ENCODE data around the gene CCND2. TPM values are rescaled to one million over a fixed set of nuclear protein-coding genes. Genes with fewer than 3 reads are reported as not detected.

CCND2 gene
- 0.01 to 0.02 TPM in 2 of 5 replicates, not detected in the others for total RNA-seq (2022; extraction: Qiagen RNA extraction)

DNA sequence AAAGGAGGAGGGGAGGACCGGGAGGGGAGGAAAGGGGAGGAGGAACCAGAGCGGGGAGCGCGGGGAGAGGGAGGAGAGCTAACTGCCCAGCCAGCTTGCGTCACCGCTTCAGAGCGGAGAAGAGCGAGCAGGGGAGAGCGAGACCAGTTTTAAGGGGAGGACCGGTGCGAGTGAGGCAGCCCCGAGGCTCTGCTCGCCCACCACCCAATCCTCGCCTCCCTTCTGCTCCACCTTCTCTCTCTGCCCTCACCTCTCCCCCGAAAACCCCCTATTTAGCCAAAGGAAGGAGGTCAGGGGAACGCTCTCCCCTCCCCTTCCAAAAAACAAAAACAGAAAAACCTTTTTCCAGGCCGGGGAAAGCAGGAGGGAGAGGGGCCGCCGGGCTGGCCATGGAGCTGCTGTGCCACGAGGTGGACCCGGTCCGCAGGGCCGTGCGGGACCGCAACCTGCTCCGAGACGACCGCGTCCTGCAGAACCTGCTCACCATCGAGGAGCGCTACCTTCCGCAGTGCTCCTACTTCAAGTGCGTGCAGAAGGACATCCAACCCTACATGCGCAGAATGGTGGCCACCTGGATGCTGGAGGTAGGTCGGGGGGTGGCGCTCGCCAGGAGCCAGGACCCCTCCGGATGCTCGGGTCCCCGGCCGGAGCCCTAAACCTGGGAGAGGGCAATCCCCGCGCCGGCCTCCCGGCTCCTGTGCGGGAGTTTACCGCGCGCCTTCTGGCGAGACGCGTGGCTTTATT, at the start of gene CCND2:
Gene CCND2 (plus strand): TSS at position 111 of the 744 bp plus-strand sequence. CDS start 279 bp downstream, at position 390.

DNA sequence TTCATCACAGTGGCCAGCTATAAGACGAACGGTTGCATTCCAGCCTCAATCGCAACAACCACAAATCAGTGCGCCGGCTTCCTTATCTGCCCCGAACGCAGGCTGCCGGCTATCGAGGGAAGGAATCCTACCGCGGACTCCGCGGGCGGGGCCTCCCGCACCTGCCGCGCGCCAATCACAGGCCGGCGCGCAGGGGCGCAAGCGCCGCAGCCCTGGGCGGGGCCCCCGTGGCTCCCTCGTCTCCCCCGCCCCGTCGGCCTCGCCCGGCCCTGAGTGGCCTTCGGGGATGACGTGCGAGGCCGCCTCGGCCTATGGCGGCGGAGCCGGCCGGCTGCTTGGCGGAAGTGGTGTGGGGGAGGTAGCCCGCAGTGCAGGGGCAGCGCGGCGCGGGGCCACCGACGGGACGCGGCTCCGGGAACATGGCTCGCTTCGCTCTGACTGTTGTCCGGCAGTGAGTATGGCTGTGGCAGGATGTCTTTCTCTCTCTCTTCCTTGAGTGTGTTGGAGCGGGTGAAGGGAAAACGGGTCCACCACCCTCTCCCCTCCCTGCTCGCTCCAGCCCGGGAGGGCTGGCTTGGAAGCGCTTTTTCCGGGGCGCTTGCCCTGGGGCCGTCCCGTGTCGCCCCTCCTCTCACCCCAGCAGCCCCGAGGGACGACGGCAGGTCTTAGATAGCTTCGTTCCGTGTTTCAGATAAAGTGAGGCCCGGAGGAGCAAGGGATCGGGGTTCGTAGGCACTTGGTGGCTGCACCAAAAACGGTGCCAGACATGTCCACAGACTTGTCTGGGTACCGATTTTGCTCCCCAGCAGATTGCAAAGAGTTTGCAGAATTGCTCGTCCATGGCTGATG, 47.5 kb downstream of the CCND2 start, which contains the start of gene TIGAR:
Gene TIGAR (plus strand): TSS at position 361 of the 849 bp plus-strand sequence. CDS start 59 bp downstream, at position 420.

Other genes with a start within 250 kb of the CCND2 start
- 42.4 to 50.2 TPM (median 49.5 TPM) in 5 replicates for gene TIGAR, start 47.5 kb downstream of the CCND2 start, total RNA-seq (2022; extraction: Qiagen RNA extraction)
- gene FGF23, start 106.0 kb downstream of the CCND2 start, total RNA-seq (2022; extraction: Qiagen RNA extraction): not detected in 5 replicates
- gene FGF6, start 172.1 kb downstream of the CCND2 start, total RNA-seq (2022; extraction: Qiagen RNA extraction): not detected in 5 replicates

Data from A549 treated with dexamethasone at 1 μM for 4 hours (cell line).